NCI-H2107 treated with DMSO at 0.1 percent for 48 hours (cell line): ENCODE measurements around the gene FIGNL2.

Source experiments
- DNase-seq: peaks from one replicate; lab custom pipeline; 2025; ENCODE audit not compliant: unreplicated experiment; lab: John Stamatoyannopoulos, UW

FIGNL2 gene

GRCh38 chr12:51862947-51863346 lies 14.4 kb upstream of the FIGNL2 start:
- no peak for DNase-seq

GRCh38 chr12:51860986-51861385 lies 12.5 kb upstream of the FIGNL2 start:
- DNase-seq, result no peak

GRCh38 chr12:51855586-51856428 lies 7.3 kb upstream of the FIGNL2 start:
- DNase-seq, result no peak

GRCh38 chr12:51852404-51853137 lies 4.1 kb upstream of the FIGNL2 start:
- no peak for DNase-seq

GRCh38 chr12:51851413-51852124 lies 3.1 kb upstream of the FIGNL2 start:
- DNase-seq, result peak; percentile 75

GRCh38 chr12:51850965-51851299 lies 2.4 kb upstream of the FIGNL2 start:
- DNase-seq, result no peak

- no peak for DNase-seq
Observed at GRCh38 chr12:51850081-51850964, 1.8 kb upstream of the FIGNL2 start.

- DNase-seq, result no peak
Observed at GRCh38 chr12:51848841-51849735, 570 bp upstream of the FIGNL2 start.

- DNase-seq, result no peak
Observed at GRCh38 chr12:51847643-51848325, 734 bp downstream of the FIGNL2 start.

- DNase-seq, result no peak
Observed at GRCh38 chr12:51846911-51847642, 1.4 kb downstream of the FIGNL2 start.

- DNase-seq, result no peak
Observed at GRCh38 chr12:51846271-51846691, 2.2 kb downstream of the FIGNL2 start.

- DNase-seq, result no peak
Observed at GRCh38 chr12:51845482-51845881, 3.0 kb downstream of the FIGNL2 start.

- DNase-seq, result no peak
Observed at GRCh38 chr12:51844854-51845253, 3.7 kb downstream of the FIGNL2 start.

GRCh38 chr12:51841727-51842126 lies 6.8 kb downstream of the FIGNL2 start:
- no peak for DNase-seq

GRCh38 chr12:51840966-51841365 lies 7.6 kb downstream of the FIGNL2 start:
- DNase-seq, result no peak

- DNase-seq, result no peak
Observed at GRCh38 chr12:51839310-51839947, 9.1 kb downstream of the FIGNL2 start.

- DNase-seq, result no peak
Observed at GRCh38 chr12:51838762-51839161, 9.8 kb downstream of the FIGNL2 start.

GRCh38 chr12:51838036-51838435 lies 10.5 kb downstream of the FIGNL2 start:
- DNase-seq, result no peak
